GM19351 (cell line): ENCODE results near the gene SIPA1L3.
"Not testable (repeated sequence)": the region's sequence is repeated elsewhere in the genome, so short reads cannot be mapped to it uniquely, and the experiment has no call there.

Experiments
- ATAC-seq: cut with Tn5 transposase; IDR thresholded peaks from one replicate; pipeline ENCODE4 v1.9.1; 2021; ENCODE audit warnings: mild to moderate bottlenecking, moderate library complexity; ENCODE audit not compliant: unreplicated experiment

Gene SIPA1L3

DNA sequence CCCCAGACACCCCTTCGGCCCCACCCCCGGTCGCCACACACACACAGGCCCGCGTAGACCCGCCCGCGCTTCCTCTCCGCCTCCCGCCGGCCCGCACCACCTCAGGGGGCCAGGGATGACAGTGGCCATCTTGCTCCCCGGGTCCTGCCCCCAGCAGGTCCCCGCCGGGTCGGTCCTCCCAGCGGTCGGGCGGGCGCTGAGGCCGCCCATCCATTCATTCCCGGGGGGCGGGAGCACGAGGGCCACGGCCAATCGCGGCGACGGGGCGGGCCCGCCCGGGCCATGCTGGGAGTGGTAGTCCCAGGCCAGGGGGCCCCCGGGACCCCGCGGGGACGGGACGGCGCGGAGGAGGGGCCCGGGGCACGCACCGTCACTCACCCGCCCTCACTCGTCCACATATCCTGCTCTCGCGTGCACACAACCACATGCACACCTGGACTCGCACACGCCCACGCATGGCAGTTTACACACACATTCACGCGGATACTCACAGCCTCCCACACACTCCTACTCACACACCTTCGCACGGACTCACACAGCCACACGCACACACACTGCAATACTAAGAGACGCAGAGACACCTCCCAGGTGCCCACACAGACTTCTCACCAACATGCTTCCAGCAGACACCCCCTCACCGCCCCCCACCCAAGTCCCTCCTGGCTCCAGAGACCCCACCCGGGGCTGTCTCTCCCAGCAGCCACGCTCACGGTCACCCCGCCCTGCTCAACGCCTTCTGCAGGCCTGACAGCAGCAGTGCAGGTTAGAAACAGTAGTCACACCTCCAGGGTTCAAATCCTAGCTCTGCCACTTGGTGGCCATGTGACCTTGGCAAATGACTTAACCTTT lies 317.2 kb downstream of the SIPA1L3 start, which contains the start of gene DPF1:
TSS of gene DPF1 (minus strand) at position 209 of the 849 bp plus-strand sequence. CDS start at position 129, 80 bp downstream.
- peak; percentile 80 for ATAC-seq

DNA sequence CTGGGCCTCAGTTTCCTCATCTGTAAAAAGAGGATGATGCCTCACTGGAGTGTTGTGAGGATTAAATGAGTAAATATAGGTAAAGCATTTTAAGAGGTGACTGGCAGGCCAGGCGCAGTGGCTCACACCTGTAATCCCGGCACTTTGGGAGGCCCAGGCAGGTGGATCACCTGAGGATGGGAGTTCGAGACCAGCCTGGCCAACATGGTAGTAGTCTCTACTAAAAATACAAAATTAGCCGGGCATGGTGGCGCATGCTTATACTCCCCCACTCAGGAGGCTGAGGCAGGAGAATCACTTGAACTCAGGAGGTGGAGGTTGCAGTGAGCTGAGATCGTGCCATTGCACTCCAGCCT lies 317.8 kb downstream of the SIPA1L3 start:
- ATAC-seq: not testable (repeated sequence)

DNA sequence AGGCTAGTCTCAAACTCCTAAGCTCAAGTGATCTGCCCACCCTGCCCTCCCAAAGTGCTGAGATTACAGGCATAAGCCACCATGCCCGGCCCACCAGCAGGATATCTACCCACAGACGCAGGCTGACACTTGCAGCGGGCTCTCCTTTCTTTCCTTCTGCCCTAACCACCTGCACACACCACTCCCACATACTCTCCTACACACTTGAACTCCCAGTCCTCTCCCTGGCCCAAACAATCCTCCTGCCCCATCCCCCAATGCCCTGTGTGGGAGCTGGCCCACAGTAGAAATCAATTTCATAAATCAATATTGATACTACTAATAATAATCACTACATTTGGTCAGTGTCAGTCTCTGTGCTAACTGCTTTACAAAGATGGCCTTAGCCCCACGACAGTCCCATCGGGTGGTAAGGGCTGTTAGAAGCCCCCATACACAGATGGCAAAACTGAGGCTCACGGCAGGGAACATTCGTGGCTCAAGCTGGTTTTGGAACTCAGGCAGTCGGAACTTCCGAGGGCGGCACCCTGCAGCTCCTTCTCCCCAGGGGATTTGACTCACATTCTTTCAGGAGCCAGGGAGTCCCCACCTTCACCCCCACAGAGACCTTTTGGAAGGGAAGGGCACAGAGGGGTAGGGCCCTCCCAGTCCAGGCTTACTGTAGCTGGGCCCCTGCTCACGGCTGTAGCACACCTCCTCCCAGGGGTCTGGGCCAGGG lies 320.4 kb downstream of the SIPA1L3 start:
- ATAC-seq: no peak

DNA sequence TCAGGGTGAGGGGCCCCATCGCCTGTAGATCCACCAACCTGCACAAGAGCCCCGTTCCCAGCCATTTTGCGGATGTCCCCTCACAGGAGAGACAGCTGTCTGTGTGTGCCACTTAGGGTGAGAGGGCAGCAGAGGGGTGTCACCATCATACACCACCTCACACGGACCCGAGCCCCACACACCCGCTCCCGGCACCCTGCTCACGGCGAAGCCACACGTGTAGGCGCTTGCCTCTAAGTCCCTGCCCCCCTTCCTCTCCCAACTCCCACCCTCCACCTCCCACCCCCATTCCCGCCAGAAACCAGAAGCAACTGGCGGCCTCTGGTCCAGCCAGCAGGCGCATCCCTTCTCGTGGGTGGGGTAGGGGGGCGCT lies 321.0 kb downstream of the SIPA1L3 start:
- no peak for ATAC-seq

DNA sequence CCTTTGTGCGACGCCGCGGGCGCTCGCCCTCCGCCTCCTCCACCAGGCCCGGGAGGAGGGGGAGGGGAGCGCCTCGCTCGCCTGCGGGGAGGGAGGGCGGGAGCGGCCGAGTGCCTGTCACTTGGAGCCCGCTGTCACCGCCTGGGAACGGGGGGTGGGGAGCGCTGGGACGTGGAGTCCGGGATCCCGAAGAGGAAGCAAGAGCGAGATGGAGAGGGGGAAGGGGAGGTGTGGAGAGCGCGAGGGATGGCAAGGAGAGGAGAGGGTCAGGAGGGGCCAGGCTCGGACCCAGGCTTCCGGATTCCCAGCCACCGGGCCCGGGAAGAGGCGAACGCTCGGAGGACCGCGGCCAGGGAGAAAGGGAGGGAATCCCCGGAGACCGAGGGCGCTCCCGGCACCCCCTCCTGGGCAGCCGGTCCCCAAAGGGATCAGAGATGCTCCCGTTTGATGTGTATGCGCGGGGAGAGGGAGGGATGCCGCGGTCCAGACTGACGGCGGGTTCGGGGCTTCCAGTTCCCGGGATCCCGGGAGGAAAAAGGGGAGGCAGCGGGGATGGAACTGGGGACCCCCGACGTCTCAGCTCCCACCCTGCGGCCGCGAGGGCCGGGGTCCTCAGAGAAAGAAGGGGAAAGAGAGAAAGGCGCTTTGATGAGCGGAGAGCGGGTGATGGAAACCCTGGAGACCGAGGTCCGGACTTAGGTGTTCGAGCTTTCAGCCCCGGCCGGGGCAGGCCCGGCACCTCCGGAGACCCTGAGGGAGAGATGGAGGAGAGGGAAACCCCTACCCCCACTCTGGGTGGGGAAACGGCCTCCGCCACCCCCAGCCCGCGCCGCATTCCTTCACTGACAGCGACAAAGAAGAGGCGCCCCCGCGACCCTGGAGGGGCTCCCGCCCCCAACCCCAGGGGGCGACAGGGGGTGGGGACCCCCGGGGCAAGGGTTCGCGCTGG lies 321.8 kb downstream of the SIPA1L3 start:
- no peak for ATAC-seq

DNA sequence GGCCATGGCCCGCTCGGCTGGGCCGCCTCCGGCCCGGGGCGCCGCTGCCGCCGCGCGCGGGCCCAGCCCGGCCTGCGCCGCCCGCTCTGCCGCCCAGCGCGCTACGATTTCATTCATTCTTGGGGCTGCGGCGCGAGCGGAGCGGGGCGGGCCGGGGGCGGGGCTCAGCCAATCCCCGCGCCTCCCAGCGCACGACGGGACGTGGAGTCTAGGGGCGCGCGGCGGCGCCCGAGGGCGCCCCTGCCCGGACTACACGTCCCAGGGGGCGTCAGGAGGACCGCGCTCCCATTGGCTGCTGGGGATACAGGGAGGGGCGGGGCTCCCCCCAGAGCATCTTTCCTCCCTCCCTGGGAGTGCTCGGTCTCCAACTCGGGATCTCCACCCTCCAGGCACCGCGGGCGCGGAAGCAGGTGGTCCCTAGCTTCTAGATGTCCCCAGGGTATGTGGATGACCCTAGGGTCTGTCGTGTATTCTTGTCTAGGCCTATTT lies 322.6 kb downstream of the SIPA1L3 start:
- peak; percentile 75 for ATAC-seq

DNA sequence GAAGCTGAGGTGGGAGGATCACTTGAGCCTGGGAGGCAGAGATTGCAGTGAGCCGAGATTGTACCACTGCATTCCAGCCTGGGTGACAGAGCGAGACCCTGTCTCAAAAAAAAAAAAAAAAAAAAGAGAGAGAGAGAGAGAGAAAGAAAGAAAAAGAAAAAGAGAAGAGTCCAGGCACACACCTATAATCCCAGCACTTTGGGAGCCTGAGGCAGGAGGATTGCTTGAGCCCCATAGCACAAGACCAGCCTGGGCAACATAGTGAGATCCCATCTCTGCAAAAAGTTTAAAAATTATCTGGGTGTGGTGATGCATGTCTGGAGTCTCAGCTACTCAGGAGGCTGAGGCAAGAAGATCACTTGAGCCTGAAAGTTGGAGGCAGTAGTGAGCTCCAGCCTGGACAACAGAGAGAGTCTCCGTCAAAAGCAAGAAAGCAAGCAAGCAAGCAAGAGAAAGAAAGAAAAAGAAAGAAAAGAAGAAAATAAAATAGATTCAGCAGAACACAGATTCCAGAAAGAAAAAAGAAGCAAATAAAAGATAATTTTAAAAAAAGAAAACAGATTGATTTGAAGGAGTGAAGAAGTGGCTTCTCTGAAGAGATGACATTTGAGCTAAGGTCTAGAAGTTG lies 323.6 kb downstream of the SIPA1L3 start:
- ATAC-seq: not testable (repeated sequence)

DNA sequence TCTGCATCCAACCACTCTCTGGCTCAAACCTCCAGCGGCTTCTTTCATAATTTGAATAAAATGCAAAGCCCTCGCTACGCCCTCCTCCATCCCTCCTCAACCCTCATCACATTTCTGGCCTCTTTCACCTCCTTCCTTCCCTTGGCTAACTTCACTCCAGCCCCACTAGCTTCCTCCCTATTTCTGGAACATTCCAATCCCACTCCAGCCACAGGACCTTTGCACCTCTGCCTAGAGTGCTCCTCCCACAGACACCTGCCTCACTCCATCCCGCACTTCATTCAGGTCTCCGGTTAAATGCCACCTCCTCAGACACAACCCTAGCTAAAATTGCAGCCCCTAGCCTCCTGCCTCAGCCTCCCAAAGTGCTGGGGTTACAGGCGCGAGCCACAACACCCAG lies 324.9 kb downstream of the SIPA1L3 start:
- ATAC-seq: no peak

DNA sequence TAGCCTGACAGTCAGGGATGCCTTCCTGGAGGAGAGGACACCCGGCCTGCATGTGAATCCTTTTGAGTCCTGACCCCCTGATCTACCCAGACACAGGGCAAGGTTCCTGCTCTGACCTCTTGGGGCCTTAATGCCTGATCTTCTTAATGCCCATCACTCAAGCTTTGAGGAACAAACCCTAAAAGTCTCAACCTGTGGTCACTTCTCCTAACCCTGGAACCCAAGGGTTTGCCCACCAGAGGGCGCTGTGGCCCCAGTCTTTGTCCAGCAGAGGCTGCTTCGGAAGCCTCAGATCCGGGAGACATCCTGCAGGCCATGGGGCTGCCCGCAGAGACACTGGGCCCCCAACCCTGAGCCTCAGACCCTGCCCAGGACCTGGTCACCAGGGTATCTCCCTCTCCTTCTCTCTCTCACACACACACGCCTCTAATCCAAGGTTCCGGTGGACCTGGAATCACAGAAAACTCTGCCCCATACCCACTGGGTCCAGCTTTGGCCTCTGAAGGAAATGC lies 326.8 kb downstream of the SIPA1L3 start:
- ATAC-seq: no peak

DNA sequence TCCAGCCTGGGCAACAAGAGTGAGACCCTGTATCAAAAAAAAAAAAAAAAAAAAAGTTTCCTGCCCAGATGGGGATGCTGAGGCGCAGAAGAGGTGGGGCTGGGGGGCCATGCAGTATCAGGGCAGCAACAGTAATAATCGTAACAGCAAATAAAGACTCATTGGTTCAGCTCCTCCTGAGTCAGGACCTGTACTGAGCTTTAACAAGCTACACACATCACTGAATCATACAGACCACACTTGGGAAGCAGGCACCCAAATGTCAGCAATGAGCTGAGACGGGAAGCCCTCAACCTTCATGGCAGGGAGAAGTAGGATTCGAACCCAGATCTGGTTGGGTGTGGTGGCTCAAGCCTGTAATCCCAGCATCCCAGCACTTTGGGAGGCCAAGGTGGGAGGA lies 327.6 kb downstream of the SIPA1L3 start:
- no peak for ATAC-seq

DNA sequence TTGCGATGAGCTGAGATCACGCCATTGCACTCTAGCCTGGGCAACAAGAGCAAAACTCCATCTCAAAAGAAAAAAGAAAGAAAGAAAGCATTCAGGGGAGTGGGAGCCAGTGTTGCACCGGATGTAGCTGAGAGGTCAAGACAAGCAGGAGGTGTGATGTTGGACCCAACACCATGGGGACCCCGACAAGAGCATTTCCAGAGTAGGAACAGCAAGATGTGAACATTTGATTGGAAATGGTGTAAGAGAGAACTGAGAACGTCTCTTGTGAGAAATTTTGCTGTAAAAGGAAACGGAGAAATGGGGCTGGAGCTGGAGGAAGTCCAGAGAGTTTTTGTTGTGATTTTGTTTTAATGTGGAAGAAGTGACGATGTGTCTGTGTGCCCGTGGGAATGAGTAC lies 332.8 kb downstream of the SIPA1L3 start:
- no peak for ATAC-seq

DNA sequence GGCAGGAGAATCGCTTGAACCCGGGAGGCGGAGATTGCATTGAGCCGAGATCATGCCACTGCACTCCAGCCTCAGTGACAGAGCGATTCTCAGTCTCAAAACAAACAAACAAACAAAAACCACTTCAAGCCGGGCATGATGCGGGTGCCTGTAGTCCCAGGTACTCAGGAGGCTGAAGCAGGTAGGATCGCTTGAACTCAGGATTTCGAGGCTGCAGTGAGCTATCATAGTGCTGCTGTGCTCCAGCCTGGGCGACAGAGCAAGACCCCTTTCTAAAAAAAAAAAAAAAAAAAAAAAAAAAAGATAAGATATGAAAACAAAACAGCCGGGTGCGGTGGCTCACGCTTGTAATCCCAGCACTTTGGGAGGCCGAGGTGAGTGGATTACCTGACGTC lies 336.3 kb downstream of the SIPA1L3 start:
- no peak for ATAC-seq

DNA sequence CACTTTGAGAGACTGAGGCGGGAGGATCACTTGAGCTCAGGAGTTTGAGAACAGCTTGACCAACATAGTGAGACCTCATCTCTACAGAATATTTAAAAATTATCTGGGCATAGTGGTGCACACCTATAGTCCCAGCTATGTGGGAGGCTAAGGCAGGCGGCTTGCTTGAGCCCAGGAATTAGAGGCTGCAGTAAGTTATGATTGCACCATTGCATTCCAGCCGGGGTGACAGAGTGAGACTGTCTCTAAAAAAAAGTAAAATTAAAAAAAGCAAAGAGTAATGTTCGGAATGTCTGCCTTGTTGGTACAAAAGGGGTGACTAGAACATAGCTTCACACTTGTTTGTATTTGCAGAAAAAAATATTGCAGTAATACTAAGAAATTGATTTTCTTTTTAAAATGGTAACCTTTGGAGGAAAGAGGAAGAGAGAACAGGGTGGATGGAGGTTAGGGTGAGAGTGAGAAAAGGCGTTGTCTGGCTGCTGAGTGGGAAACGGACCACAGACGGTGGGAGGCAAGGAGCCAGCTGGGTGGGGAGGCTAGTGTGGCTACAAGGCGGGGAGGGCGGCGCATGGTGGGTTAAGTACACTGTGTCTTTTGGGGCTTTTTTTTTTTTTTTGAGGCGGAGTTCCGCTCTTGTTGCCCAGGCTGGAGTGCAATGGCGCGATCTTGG lies 339.0 kb downstream of the SIPA1L3 start:
- ATAC-seq: no peak

DNA sequence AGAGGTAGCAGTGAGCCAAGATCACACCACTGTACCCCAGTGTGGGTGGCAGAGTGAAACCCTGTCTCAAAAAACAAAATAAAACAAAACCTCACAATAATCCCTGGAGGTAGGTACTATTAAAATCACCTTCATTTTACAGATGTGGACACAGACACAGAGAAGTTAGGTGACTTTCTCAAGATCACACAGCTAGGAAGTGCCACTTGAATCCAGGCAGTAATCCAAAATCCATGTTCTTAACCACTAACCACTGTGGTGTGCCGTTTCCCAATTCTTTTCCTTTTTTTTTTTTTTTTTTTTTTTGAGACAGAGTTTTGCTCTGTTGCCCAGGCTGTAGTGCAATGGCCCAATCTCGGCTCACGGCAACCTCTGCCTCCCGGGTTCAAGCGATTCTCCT lies 340.1 kb downstream of the SIPA1L3 start:
- ATAC-seq: no peak

DNA sequence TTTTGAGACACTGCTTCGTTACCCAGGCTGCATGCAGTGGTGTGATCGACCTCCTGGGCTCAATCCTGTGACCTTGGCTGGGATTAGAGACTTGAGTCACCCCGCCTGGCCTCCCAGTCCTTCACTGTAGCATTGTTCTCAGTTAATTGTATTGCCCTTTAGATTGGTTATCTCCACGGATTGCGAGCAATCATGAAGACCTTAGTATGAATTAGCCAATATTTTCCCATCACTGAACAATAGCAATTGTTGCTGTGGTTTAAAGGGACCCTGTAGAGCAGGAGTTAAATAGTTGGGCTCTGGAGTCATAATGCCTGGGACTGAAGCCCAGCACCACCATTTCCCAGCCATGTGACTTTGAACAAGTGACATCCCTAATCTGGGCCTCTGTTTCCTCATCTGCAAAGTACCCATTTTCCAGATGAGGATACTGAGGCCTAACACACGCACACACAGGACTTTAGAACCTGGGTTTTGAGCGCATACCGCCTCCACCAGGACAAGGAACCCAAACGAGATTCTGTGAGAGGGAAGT lies 340.8 kb downstream of the SIPA1L3 start:
- ATAC-seq: no peak

DNA sequence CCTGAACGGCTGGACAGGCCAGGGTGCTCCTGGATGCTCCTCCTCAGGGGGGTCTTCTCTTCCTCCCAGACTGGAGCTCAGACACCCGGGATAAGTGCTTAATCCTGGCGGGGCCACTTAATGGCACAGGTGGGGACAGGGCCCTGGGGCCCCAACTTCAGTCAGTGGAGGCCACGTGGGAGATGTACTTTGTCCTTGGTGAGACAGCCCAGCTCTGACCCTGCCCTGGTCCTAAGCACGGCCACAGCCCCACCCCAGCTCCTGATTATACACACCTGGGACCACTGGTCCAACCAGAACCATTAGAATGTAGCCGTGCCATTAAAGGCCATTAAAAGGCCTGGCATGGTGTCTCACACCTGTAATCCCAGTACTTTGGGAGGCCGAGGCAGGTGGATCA lies 341.4 kb downstream of the SIPA1L3 start:
- no peak for ATAC-seq

DNA sequence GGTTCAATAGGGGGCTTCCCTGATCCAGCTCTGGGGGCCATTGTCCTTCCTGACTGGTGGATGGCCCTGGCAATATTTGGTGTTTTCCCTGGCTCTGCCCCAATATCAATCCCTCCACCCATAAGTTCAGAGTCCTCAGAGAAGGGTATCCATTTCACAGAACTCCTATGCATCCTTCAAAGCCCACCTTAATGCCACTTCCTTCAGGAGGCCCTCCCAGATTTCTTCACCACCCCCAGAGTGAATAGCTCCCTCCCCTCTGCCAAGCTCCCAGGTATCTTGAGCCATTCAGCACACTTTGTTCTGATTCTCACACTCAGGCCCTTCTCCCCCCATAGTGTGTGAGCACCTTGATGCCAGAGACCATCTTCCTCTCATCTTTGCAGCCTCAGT lies 343.4 kb downstream of the SIPA1L3 start:
- no peak for ATAC-seq

DNA sequence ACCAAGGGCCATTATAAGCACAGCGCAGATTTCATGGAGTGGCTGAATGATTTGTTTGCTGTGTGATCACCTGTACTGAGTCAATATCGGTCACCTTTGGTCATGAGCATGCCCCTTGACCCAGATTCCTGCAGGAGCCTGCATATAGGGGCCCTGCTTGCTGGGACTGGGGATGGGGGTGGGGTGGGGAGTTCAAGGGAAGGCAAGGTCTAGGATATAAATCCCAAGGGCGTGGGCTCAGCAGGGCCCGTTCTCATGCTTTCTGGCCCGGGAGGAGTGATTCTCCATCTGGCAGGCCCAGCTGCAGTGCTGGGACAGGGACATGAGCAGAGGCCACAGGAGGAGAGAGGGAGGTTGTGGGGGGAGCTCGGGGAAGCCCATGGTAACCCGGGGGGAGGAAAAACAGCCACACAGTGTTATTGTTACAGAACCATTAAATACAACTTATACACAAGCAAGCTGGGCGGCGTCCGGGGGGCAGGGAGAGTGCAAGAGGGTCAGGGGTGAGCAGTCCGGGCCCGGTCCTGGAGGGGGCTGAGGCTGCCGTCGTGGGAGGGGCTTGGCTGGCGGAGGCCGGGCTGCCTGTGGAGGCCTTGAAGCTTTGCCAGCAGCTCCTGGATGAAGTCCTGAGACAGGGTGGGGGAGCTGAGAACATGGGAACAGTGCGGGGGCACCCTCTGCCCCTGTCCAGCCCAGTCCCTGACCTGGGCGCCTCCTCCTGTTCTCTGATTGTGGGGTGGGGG lies 344.0 kb downstream of the SIPA1L3 start:
- no peak for ATAC-seq

DNA sequence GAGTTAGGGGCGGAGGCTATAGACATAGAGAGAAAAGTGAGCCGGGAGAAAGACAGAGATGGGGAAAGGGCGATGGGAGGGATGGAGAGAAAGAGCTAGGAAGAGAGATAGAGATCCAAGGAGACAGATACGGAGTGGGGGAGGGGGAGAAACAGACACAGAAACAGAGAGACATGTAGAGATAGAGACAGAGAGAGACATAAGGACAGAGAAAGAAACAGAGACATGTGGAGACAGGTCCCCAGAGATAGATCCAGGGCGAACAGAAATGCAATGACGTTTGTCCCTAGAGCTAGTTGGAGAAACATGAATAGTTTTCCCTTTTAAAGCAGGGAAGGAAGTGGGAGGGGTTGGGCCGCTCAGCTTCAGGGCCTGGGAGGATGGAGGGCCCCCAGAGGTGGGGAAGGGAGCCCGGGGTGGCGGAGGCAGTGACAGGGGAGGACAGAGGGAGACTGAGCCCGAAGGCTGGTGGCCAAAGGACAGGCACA lies 344.6 kb downstream of the SIPA1L3 start:
- ATAC-seq: no peak
